Embryonic facial prominence (tissue), 1 donor: ENCODE data around the gene GLS.
A peak's percentile ranks its signal among the peaks of the same experiment; 100 is the strongest.
"Not testable (repeated sequence)": the region's sequence is repeated elsewhere in the genome, so short reads cannot be mapped to it uniquely, and the experiment has no call there.

Source experiments
- DNase-seq: peaks from one replicate; pipeline ENCODE4 v3.0.0-alpha.2; 2016; ENCODE audit errors: extremely low spot score

GLS gene

DNA sequence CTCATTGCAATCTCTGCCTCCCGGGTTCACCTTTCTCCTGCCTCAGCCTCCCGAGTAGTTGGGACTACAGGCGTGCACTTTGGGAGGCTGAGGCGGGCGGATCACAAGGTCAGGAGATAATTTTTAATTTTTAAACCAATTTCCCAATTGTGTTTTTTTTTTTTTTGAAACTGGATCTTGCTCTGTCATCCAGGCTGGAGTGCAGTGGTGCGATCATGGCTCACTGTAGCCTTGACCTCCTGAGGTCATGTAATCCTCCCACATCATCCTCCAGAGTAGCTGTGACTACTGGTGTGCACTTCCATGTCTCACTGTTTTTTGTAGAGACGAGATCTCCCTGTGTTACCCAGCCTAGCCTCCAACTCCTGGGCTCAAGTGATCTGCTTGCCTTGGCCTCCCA, 49.3 kb downstream of the GLS start:
- no peak for DNase-seq

DNA sequence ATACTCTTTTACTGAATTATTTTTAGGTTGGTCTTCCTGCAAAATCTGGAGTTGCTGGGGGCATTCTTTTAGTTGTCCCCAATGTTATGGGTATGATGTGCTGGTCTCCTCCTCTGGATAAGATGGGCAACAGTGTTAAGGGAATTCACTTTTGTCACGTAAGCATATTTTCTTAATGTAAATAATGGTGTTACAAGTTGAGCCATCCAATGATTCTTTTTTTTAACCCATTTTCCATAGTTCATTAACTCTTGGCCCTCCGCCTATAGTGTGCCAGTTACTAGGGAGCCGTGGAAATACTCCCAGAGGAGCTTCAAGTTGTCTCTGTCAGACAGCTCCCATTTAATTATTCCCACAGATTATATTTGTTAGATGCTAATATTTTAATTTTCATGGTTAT, 49.8 kb downstream of the GLS start:
- no peak for DNase-seq

DNA sequence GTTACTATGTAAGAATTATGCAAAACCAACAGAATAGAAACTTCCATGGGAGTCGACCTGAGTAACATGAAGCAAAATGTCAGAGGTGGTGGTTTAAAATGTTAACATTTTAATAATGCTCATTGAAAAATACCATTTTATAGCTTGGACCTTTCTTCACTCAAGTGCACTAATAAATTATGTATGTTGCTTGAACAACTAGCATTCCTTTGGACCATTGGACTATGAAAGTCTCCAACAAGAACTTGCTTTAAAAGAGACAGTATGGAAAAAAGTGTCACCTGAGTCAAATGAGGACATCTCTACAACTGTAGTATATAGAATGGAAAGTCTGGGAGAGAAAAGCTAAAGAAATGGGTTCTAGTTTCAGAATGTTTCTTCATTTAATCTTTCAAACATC, 51.9 kb downstream of the GLS start:
- DNase-seq = no peak

DNA sequence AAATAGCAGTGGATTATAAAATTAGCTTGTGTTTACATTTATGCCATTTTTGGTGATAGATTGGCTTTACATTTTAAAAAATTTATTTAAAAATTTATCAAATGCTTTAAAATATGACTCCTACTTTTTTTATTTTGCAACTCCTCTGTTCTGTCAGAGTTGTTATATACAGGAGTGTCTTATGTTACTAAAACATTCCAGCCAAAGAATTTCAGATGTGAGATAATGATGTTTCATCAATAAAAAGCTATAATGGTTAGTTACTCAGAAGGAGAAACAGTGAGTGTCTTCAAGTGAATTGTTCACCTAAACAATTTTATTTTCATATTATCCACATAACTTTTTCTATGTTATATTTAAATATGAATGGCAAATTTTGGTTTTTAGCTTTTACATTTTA, 52.7 kb downstream of the GLS start:
- DNase-seq = no peak

DNA sequence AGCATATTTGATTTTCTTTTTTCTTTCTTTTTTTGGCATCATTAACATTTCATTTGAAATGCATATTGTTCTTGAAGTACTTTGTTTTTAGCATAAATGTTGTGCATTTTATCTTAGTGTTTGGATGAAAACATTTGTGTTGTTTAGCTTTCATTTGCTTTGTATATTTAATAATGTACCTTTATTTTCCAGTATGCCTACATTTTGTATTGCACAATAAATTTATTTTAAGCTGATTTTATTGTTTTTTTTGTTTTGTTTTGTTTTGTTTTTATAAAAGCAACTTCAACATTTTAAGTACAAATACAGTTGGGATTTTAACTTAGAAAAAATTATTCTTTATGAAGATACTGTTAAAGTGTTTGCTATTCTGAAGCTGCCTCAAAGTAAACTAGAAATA, 54.4 kb downstream of the GLS start:
- no peak for DNase-seq

DNA sequence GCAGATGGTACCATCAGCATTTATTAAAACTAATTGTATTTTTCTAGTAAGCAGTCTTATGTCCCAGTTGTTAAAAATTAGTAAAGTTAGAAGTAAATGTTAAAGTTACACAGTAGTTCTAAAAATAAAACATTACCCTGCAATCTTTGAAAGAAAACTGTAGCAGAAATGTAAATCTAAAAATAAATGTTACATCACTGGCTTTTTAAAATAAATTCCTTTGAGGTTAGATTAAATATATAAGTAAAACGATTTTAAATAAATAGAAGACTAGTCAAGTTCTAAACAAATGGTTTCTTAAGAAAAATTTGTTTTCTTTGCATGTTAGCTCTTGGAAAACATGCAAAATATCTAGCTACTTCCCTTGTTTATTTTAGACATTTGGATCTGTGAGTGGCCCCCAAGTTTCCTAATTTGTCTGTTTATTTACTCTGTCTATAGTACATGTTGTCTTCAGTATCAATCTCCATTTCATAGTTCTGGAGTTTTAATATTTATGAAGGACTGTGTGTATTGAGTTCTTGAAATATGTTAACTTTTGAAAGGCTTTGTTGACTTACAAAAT, 58.2 kb downstream of the GLS start:
- DNase-seq = no peak

DNA sequence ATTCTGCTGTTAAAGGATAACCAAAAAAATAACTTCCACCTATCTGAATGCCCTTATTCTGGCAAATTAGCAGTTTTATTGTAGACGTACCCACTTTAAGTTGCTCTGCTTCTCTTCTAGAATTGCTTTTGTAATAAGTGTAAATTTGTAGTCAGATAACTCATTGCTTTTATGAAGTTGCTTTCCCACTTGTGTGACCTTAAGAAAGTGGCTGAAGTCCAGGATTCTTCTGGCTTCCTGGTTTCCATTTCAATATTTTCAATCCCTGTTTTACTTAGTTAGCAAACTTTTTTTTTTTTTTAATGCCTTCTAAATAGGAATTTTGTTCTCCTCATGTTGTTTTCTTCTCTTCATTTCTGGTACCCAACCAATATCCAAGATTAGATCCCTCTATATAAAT, 59.8 kb downstream of the GLS start:
- no peak for DNase-seq

DNA sequence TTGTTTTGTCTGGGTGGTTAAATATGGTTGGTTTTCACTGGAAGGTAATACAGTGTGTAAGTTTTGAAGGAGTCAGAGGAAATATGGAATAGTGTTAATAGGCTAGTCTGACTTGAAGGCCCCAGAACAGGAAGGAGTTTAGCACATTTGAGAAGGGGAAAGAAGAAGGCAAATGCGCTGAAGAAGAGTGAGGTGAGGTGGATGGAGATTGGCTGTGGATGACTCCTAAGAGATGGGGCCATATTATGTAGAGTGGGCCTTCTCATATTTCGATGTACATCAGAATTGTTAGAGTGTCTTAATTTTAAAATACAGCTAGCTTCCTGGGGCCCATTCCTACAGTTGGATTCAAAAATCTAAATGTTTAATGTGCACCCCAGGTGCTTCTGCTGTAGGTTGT, 61.0 kb downstream of the GLS start:
- DNase-seq = no peak

DNA sequence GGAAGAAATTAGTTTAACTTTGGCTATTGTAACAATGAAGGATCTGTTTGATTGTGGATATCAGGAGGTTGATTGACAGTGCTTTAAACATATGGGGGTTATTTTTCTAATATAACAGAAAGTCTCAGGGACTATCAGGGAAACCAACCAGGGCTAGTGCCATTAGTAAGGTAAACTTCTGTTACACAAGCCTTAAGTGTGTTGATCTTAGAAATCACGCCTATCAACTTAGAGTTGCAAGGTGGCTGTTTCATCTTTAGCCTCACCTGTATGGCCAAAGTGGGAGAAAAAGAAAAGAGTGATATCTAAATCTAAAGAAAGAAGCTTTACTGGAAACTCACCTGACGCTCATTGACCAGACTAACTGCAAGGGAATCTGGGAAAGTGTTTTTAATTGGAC, 62.1 kb downstream of the GLS start:
- DNase-seq = no peak

DNA sequence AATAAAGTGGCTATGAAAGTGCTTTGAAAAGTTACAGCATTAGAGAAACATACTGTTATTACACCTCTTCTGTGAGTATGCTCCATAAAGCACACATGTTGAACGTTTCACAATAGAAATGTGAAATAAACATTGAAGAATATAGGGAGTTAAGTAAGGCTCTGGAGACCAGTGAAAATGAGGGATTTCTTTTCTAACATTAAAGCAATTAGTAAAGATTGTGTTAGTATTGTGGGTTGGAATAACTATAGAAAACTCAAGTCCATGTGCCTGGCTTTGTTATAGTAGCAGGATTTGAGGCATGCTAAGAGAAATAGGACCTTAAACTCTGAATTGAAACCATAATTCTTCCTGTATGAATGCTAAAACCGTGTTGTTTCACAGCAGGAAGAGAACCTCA, 63.1 kb downstream of the GLS start:
- no peak for DNase-seq

DNA sequence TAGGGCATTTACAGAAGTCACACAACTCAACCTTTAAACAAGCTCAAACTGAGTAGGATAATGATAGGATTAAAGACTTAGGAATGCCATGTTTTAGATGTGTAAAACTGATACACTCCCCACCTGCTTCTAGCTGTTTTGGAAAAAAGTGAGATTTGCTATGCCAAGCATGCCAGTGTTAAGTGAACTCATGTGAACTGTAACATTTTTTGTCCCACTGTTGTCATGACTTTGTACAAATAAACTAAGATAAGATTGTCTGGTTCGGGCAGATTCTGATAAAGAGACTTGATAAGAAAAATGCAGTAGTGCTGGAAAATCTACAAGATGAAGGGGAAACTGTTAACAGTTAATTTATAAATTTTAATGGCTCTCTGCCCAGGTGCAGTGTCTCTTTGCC, 66.5 kb downstream of the GLS start:
- DNase-seq = no peak

DNA sequence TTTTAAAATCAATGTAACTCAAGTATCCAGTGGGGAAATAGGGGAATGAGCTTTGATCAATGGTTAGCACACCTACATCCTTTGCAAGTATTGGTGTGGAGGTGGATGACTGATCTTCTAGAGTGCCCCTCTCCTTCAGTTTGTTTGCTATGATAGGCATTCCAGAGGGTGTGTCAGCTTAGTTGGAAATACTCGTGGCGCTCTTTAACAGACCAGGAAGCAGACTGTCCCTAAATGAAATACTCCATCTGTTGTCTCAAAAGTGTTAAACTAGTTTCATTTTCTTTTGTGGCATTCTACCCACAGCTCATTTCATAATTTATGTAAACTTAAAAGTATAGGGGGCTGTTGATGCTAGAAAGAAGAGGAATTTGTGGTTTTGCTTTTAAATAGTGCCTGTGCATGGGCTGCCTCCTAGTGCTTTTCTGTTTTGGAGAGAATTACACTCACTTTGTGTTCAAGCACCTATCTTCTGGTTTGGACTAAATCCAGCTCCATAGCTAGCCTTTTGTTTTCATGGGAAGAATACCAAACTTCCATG, 67.2 kb downstream of the GLS start:
- DNase-seq = peak; percentile 22

DNA sequence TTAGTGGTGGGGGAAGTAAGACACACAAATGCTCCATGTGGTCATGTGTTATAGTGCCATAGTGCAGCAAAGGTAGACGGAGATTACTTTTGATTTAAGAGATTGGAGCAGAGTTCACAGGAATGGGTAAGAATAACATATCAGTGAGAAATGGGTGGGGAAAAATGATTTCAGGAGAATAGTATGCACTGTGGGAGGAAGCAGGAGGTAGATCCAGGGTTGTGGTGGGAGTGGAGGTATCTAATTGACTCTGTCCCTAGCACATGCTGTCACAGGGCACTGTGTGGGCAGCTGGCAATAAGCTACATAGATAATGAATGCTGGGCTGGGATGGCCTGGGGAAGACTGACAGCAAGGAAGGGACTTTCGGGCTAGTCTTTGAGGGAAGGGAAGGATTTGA, 68.0 kb downstream of the GLS start:
- no peak for DNase-seq

DNA sequence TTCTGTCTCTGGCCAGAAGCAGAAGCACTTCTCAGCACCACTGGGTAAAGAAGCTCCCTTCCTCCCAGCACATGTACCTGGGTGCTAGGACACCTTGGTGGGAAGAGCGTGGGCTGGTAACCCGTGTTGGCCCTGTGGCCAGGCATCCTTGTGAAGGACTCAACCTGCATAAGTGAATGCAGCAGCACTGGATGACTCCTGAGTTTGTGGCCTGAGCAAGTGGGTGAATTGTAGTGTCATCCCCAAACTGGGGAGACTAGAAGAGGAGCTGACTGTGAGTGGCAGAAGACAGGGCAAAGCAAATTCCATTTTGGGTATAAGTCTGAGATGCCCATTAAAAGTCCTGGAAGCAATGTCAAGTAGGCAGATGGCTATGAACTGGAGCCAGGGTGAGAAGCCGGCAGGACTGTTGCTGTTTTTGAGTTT, 70.0 kb downstream of the GLS start:
- no peak for DNase-seq

DNA sequence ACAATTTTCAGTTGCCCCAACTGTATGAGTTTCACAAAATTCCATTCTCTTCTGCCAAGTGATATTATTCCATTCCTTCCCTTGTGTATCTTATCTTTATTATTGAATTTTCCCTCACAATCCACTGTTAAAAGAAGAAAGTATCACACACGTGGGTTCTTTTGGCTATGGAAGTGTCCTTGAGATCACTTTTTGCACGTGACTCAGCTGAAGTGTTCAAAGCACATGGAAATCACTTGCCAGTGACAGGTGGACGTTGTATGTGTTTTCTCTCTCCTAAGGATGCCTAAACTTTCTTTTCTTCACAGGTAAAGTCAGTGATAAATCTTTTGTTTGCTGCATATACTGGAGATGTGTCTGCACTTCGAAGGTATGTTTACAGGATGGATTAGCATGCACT, 72.6 kb downstream of the GLS start:
- no peak for DNase-seq

DNA sequence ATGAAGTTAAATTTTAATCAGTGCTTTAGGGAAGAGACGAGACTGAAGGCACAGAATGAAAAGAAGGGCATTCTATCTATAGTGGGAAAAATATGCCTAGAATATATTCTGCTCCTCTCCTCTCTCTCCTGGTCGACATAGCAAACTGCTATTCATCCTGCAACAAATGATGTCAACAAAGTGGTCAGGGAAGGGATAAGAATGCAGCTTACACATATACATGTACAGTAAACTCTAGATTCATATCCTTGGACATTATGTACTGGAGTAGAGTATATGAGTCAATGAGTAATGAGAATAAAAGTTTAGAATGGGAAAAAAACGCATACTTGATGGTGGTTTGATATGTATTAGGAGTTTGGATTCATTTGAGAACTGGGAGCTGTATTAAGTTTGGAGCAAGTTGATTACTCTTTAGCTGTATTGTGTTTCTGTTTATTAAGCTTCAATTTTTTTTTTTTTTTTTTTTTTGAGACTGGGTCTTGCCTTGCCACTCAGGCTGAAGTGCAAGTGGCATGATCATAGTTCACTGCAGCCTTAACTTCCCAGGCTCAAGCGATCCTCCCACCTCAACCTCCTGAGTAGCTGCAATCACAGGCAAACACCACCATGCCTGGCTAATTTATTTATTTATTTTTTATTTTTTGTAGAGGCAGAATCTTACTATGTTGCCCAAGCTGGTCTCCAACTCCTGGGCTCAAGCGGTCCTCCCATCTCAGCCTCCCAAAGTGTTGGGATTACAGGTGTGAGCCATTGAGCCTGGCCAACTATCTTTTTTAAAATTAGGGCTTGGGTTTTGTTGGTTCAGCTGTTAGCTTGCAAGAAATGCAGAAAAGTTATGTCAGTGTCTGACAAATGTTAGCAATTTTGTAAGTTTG, 79.5 kb downstream of the GLS start:
- no peak for DNase-seq

DNA sequence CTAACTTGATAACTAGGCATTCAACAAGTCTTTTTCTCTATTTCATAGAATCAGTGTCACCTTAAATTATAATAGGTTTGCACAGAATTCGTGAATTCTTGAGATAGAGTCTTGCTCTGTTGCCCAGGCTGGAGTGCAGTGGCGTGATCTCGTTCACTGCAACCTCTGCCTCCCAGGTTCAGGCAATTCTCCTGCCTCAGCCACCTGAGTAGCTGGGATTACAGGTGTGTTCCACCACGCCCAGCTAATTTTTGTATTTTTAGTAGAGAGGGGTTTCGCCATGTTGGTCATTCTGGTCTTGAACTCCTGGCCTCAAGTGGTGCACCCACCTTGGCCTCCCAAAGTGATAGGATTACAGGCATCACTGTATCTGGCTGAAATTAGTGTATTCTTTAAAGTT, 80.5 kb downstream of the GLS start:
- not testable (repeated sequence) for DNase-seq

DNA sequence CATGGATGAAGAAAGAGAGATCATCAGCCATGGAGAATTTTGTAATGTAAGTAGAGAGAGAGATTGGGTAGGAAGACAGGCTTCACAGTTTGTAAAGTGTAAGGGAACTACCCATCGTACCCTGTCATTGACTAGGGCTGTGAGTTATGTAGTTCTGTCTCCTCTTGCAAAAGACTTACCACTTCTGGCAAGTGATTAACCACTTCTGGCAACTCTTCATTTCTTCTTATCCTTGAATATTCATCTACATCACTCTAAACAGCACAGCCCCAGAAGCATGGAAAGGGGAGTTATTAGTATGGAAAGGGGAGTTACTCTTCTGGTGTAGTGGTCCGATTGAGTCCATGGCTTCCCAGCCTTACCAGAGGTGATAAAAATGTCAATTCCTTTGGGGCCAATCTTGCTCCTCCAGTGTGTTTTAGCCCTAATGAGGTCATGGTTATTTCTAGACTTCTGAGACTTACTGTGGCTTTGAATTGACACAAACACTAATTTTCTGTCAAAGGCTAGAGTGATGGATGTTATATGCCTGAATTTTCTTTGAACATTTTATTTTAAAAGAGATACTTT, 81.4 kb downstream of the GLS start:
- DNase-seq = no peak

DNA sequence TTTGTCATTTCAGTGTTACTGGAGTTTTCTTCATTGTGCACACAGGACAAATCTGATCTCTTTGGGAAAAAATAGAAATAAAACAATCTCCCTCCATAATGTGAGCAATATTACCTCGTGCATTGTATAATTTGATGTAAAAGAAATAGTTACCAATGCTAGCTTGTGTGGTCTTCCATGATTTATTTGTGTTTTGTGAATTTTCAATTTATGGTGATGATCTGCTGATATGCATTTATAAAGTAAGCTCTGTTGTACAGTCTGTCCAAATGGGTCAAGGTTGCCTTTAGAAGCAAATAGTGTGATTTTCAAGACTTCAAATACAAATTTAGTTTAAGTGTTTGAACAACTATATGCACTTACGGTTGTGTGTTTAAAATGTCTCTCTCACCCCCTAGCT, 82.5 kb downstream of the GLS start:
- no peak for DNase-seq

DNA sequence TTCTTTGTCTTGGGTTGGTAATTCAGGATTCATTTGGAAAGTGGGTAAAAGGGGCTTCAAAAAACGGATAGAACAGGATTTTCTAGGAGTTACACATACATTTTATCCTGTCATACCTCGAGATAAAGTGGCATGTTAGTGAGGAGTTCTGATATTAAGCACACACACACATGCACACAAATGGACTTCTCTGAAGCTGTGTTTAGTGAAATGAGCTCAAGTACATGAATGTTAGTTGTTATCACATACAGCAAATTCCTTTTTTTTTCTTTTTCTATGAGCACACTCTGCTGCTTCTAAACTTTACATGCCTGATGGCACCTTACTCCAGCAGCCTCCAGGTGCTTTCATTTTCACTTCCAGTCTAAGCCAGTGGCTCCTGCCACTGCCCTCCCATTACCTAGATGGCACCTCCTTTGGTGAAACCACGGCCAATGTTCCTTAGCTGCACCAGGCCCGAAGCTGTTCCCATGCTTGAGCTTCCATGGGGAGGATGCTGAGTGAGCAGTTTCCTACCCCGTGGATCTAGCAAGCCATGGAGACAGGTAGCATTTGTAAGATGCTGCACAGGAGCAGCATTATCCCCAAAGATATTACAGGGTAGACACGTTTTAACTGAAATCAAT, 83.7 kb downstream of the GLS start:
- no peak for DNase-seq

DNA sequence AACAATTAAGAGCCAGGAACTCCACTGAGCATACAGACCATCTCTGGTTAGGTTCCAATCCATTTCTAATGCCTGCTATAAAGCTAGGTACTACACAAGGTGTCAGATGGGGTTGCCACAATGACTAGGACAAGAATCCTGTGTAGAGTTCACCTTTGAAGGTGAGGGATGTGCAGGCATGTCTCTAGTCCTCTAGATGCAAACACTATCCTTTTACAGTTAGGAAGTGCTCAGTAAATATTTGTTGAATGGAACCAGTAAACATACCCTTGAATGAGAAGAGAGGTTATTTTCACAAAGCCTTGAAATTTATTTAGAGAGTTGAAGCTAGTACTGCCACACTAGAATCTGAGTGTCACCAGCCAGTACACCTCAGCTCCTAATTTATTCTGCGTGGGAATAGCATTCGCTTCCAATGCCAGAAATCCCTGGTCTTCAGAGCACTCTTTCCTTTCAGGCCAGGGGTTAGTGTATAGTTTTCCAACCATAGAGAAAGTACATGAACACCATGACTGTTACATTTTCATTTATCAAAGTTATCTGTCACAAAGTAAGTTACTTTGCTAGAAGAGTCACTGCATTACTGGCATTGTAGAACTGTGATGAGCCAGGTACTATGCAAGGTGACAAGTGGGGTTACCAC, 85.1 kb downstream of the GLS start:
- DNase-seq = no peak

DNA sequence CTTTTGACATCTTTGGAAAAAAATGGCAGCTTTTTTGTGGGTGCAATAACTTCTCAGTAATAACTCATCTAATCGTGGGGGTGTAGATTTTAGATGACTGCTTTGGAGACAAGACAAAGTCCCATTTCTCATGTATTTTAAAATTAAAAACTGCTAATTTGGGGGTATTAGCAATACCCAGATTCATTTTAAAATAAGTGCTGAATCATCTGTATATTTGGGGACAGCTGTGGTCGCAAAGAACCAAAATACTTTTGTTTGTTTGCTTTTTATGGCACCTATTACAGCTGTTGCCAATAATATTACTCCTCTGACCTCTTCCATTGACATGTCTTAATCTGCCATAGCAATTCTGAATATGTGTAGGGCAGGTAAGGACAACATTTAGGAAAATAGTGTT, 87.9 kb downstream of the GLS start:
- DNase-seq = no peak
